Hepatocyte (in vitro differentiated cells): Measurements from ENCODE around the gene GNAL.

ENCODE experiments used
- EZH2 ChIP-seq: fragments of 200-600 bp; sonication (generic); IDR thresholded peaks from 2 replicates; pipeline ENCODE4 v1.6.1; 2016; ENCODE audit warnings: antibody characterized with exemption, mild to moderate bottlenecking, borderline replicate concordance
- EZH2phosphoT487 ChIP-seq: fragments of 200-600 bp; sonication (generic); IDR thresholded peaks from one replicate; pipeline ENCODE4 v1.6.1; 2018; ENCODE audit warnings: antibody characterized with exemption, mild to moderate bottlenecking, low read depth, moderate library complexity; ENCODE audit not compliant: unreplicated experiment, severe bottlenecking
- TF ChIP-seq, protein P1 (sequence below): fragments of 200-600 bp; sonication (generic); IDR thresholded peaks from 2 replicates; pipeline ENCODE4 v1.5.1; 2016; ENCODE audit warnings: antibody characterized with exemption, mild to moderate bottlenecking; ENCODE audit not compliant: poor library complexity

GRCh38 chr18:11657554-11657953 is 31.5 kb upstream of the GNAL start:
- TF ChIP-seq, protein P1, sequence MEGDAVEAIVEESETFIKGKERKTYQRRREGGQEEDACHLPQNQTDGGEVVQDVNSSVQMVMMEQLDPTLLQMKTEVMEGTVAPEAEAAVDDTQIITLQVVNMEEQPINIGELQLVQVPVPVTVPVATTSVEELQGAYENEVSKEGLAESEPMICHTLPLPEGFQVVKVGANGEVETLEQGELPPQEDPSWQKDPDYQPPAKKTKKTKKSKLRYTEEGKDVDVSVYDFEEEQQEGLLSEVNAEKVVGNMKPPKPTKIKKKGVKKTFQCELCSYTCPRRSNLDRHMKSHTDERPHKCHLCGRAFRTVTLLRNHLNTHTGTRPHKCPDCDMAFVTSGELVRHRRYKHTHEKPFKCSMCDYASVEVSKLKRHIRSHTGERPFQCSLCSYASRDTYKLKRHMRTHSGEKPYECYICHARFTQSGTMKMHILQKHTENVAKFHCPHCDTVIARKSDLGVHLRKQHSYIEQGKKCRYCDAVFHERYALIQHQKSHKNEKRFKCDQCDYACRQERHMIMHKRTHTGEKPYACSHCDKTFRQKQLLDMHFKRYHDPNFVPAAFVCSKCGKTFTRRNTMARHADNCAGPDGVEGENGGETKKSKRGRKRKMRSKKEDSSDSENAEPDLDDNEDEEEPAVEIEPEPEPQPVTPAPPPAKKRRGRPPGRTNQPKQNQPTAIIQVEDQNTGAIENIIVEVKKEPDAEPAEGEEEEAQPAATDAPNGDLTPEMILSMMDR = no peak
- no peak for TF ChIP-seq EZH2
- TF ChIP-seq EZH2phosphoT487 = no peak
